ENCODE measurements around the gene NTS.

NTS gene, protein sequence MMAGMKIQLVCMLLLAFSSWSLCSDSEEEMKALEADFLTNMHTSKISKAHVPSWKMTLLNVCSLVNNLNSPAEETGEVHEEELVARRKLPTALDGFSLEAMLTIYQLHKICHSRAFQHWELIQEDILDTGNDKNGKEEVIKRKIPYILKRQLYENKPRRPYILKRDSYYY

DNA sequence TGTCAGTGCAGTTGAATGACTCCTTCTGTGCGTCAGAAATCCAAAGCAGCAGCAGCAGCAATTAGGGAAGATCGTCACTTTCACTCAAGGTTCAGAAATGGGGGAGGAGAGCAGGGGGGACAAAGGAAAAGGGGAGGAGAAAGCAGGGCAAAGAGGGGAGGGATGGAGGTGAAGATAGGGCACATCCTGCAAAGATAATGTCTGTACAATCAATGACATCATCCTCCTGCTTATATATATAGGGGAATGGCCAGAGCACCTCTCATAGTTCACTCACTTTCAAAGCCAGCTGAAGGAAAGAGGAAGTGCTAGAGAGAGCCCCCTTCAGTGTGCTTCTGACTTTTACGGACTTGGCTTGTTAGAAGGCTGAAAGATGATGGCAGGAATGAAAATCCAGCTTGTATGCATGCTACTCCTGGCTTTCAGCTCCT is at the start of gene NTS:
Gene NTS, plus strand, starts transcription at position 265 of the 431 bp plus-strand sequence. Its CDS starts 109 bp downstream, at position 374.
- DNase-seq (ENCODE audit: low read depth in 2 of 2), result no peak

DNA sequence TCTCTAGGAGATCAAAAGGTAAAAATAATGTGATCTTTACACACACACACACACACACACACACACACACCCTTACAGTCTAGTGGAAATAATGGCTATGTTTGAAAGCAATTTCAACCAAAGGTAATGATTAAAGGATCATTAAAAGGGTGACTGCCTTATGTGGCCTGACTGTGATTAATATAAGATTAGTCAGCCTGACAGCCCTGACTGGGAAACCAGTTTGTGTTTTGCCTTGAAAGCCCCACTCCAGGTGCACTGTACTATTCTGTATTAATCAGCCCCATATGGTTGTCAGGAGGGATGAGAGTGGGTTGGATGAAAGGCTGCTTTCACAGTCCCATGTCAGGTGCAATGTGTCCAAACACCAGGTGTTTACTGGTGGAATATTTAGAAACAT is 48.3 kb upstream of the NTS start:
- DNase-seq (ENCODE audit: low read depth in 2 of 2), result no peak

DNA sequence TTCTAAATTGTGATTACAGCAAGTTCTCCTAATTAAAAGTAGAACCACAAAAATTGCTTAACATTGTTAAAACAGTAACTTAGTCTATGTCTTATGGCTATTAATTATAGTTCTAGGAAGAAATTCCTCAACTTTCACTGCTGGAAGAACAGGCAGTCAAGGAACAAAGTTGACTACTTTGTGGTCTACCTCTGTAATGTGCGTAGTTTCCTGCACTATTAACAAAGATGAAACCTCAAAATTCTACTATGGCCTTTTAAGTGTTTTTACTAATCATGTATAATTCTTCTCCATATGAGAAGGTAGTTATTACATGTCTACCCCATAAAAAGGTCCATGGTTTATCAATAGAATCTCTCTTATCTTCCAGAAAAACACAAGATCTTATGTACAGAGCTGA is 45.5 kb upstream of the NTS start:
- no peak for DNase-seq (ENCODE audit: low read depth in 2 of 2)

DNA sequence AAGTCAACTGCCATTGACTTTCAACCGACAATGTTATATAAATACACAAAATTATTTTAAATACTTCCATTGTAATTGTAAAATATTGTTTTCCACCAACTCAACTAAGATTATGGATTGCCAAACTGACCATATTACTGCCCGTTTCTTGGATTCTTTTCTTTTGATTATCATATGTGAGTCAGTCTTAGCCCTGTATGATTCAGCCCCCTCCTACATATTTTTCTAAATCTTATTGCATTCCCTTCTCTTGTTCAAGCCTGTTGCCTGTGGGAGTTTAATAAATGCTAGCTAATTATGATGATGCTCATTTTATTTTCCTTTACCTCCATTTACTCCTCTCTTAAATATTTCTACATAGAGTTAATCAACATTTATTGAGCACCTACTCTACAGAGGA is 44.7 kb upstream of the NTS start:
- DNase-seq (ENCODE audit: low read depth in 2 of 2), result no peak

DNA sequence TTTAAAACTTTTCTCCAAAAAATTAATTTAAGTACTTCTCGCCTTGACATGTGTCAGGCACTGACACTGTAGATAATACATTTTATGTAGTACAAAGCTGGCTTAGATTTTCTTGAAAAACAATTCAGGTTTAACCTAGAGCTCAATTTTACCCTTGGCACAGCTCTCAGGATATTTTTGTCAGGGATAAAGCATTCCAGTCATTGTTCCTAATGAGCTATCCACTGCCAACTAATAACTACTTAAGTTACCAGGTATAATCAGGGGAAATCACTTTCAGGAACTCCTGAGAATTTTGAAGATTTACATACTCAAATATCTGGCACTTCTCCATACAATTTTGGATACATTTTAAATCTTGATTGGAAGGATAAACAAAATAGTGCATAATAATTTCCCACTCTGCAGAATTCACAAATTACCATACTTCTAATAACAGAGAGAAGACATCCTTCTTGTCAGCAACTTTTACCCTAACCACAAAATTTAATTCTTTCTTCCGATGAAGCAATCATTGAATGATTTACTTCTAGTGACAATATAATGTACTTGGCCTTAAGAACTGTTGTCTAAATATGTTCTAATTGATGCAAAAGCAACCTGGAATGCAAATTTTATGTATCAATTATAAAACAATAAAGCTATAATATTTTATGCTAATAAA is 42.6 kb upstream of the NTS start:
- DNase-seq (ENCODE audit: low read depth in 2 of 2), result no peak

DNA sequence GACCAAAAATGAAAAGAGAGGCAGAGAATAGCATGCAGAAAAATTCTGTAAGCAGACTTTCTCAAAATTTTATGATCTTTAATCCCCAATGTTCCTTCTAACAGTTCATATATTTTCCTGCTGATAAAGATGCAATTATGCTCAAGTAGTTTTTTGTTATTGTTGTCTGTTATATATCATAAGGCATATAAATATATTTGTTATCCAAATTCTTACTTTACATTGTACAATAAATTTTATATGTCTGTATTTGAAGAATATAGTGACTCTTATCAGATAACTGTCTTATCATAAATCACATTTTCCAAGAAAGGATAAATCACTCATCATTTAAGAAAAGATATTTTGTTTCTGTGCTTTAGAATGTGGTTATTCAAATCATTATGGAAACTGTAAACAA is 40.5 kb upstream of the NTS start:
- DNase-seq (ENCODE audit: low read depth in 2 of 2), result no peak

DNA sequence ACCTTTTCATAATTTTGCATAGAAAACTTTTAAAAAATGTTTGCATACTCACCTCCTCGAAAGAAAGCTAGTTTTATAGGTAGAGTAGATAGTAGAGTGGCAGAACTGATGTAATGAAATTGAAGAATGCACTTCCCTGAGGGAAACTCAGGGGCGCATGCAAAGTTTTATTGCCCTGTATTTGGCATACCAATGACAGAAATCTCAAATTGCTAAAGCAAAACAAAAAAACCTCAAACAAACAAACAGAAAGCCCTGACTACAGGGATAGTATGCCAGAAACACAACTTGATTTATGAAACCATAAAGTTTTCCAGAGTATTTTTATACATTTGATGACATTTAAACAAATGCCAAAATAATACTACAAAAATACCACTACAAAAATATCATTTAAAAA is 39.7 kb upstream of the NTS start:
- DNase-seq (ENCODE audit: low read depth in 2 of 2), result no peak

DNA sequence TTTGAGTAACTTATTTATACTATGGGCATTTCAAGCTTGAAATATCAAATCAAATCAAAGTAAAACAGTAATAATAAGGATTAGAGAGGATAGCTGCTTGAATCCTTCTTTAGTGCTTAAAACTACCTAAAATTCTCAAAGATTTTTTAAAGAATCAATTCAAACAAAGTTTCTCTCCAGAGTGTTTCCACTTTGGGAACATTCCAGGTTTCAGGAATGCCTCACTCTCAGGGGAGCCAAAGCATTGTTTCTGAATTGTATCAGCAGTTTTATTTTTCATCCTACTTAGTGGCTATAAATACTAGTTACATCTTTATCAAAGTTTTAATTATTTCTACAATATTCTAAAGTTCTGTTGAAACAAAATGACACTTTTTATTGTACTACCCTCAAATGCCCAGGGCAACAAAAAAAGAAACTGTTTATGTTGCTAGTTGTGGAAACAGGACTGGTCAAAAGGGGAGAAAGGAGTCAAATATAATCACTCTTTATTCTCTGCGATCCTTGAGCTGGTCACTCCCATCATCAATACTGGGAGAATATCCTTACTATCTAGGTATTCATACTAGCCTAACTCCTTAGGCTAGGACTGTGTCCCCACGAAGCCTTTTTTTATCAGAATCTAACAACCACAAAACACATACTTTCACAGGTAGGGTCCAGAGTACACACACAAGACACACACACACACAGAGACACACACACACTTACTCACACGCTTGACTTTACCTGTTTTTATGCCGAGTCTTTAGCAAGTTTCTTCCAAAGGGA is 38.5 kb upstream of the NTS start:
- peak in 1 of 2 experiments; percentile 38 for DNase-seq (ENCODE audit: low read depth in 2 of 2)

DNA sequence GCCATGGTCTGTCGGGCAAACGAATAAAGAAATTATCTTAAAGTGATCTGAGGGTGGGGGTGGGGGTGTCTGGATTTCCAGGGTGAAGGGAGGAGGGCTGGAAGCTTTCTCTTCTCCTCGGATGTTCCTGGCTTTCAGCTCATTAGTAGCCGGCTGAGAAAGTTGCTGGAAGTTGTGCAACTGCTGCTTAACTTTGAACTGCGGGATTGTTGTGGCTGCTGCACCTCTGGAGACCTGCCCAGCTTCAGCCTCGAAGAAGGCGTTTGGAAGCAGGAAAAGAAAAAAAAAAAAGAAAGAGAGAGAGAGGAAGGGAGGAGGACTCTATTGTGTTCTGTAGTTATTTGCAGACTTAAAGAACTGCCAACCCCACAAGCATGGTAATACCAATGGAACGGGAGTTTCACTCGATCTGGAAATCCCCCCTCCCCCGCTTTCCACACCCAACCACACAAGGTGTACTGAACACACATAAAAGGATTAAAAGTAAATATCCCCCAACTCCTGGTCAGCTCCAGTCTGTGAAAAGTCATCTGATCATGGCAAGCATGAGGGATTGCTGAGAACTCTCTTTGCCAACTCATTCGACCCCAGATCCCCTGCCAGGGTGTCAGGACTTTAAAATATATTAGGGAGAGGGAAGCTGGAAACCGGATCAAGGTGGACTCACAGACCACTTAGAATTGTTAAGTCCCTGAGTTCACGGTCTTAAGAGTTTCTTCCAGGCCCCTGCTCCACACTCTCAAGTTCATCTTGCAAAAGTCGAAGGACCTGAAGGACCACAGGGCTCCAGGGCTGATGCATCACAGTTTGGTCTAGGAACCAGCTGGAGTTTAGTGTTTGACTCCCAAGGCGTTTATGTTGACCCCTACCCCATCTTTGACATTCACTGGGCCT is 37.7 kb upstream of the NTS start, which contains the start of gene RASSF9:
Gene RASSF9, minus strand, starts transcription at position 213 of the 894 bp plus-strand sequence. Its CDS starts 208 bp downstream, at position 5.
- peak; percentile 79 to 83 for DNase-seq (ENCODE audit: low read depth in 2 of 2)

DNA sequence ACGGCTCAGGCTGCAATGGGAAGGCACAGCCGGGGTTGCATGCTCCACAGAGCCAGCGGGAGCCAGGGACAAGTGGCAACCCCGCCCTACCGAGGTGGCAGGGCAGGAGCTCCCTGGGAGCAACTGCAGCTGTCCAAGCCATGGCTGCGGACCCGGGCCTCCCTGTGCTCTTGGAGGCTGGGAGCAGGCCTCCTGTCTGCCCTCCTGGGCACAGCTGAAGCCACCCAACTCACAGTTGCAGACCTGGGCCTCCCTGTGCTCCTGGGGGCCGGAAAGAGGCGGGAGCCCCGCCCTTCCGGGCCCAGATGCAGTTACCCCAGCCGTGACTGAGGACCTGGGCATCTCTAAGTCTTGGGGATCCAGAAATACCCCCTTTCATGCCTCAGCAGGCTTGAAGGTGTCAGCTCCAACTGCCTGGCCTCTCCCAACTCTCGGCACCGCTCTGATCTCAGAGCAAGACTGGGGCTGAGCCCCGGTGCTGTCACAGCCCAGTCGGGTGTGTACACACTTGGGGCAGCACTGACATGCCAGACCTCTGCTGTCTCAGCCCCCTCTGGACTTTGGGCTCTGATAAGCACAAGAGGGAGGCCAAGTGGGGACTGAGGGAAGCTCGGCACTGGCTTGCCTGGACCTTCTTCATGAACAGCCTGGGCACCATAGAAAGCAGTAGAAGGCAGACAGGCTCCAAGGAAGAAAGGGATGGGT is 30.3 kb upstream of the NTS start:
- no peak for DNase-seq (ENCODE audit: low read depth in 2 of 2)

DNA sequence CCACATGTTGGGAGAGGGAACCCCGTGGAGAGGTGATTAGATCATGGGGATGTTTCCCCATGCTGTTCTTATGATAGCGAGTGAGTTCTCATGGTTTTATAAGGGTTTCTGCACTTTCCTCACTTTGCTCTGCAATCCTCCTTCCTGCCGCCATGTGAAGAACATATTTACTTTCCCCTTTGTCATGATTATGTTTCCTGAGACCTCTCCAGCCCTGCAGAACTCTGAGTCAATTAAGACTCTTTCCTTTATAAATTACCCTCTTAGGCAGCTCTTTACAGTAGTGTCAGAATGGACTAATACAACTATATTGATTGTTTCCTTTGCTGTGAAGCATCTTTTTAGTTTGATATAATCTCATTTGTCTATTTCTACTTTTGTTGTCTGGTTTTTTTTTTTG is 24.8 kb upstream of the NTS start:
- no peak for DNase-seq (ENCODE audit: low read depth in 2 of 2)

DNA sequence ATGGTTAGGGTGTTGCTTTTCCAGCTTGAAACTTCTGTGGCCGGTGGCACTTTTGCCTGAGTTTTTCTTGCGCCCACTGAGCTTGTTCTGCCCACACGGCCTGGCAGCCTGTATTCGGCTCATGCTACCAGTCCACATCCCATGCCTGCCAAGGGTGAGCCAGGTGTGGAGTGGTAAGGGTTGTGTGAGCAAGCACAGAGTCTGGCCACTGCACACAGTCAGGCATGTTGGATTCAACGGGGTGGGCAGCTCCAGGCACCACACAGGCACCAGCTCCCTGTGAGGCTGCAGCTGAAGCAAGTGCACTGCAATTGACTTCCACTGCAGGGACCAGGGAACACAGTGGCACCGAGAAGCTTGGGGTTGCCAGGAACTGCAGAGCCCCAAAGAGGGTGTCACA is 18.8 kb upstream of the NTS start:
- DNase-seq (ENCODE audit: low read depth in 2 of 2), result no peak

DNA sequence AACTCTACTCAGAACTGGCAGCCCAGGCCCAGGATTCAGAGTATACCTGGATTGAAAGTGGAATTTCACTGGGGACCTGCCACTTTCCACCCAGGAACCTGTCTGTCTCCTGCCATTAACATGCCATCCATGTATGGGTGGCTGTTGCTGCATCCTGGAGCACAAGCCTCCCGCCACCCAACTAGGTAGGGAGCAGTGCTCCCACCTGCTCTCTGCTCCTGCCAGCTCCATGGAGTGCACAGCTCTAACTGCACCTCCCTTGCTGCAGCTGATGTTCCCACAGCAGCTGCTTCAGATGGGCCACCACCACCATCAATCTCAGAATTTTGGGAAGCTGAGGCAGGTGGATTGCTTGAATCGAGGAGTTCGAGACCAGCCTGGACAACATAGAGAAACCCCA is 17.1 kb upstream of the NTS start:
- DNase-seq (ENCODE audit: low read depth in 2 of 2), result no peak

DNA sequence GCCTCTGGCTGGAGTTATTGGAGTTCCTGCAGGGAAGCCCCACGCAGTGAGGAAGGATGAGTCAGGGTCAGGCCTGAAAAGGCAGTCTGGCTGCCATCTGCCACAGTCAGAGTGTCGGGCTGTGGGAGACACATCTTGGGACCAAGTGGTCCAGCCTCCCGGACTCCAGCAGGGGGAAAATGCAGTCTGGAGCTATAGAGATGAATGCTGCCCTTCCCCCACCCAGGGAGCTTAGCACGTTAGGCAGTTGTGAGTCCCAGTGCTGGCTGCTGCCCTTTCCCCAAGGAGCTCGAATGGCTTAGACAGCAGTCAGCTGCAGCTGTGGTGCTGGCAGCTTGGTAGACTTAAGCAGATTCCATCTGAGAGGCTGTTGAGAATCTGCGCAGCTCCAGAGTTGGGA is 8.2 kb upstream of the NTS start:
- peak in 1 of 2 experiments; percentile 9 for DNase-seq (ENCODE audit: low read depth in 2 of 2)

DNA sequence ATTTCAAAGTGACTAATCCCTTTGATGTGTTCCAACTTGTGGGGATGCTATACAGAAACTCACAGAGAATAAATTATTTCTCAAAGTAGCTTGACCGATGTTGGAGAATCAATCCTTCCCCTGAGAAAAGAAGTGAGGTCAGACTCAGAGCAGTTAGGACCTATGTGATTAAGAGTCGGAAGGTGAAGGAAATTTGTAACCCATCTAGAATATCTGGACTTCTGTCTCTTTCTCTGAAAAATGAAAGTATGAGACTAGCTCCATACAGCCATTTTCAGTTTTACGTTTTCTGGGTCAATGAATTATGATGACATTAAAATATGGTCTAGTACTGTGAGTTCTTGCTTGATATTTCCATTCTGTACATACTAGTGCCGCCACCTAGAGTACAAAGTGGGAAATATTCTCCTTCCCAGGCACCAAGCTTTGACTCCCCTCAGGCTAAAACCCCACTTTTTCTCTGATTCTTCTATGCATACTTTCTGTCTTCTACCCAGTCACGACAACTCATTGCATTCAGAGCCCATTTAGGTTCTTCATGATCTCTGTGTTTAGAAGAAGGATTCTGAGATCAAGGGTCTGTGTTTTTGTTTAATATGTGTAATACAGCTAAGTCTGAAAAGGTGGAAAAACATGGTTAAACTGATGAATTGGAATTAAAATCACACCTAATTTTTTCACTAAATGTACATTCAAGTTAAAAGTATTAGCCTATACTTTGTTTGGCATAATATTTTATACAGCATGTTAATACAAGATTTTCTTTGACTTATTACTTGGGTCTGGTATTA is 6.9 kb upstream of the NTS start:
- DNase-seq (ENCODE audit: low read depth in 2 of 2), result peak; percentile 21 to 43

DNA sequence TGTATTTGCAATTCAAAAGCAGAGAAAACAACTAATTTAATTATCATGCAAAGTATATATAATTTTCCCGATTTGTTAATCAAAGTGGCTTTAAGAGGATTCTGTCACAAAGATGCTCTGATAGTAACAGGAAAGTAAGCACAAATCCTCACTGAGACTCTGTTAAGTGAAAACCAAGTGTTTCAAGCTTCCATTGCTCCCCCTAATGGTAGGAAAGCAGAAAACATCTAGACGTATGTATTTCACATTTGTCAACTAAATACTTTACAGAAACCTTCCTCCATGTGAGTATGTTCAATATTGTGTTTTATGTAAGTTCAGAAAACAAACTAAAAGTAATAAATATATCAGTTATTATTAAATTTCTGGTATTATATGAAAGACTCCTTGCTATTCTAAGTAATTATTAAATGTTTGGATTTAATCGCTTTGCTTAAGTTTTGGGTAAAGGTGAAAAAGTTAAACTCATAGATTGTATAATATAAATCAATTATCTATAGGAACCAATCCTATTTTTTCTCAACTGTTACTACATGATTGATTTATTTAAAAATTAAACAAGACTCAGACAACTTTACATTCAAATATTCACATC is 1.5 kb upstream of the NTS start:
- DNase-seq (ENCODE audit: low read depth in 2 of 2), result peak in 1 of 2 experiments; percentile 23

DNA sequence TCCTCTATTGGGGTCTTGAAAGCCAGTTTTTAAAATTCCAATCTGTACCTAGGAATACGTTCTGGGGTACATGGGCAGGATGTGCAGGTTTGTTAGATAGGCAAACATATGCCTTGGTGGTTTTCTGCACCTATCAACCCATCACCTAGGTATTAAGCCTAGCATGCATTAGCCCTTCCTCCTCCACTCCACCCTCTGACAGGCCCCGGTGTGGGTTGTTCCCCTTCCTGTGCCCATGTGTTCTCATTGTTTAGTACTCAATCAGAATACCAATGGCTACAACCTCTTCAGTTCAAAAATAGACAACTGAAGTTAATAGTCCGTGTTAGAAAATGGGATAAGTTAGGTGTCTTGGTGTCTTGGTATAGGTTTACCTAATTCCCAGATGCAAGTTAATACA is 3.4 kb downstream of the NTS start:
- no peak for DNase-seq (ENCODE audit: low read depth in 2 of 2)

DNA sequence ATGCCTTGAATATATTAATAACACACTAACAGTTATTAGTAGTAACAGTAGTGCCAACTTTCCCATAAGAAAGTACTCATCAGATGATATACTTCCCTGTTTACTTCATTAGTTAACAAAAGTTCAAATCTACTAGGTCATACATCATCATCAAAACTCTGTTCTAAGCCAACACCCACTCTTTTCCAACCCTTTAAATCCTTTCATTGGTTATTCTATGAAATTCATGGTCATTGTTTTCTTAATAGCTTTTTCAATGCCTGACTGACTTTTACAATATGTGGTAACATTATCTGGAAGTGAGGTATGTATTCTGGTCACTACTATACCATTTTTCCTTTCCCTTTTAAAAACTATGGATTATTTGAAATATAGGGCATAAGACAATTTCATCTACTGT is 9.7 kb downstream of the NTS start:
- no peak for DNase-seq (ENCODE audit: low read depth in 2 of 2)

DNA sequence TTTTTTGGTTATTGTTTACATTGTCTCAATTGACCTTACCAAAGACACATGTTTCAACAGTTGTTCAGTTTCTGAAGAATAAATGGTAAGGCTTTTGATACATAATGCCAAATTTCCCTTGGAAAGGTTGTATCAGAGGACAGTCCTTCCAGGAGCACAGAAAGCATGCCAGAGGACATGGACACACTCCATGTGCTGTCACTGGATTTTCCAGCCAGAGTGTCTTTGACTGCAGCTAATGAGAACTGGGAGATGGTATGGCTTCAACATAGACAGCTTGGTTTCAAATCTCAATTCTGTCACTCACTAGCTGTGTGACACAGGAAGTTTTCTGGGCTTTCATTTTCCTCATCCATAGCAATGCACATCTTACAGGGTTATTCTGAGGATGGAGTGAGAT is 20.6 kb downstream of the NTS start:
- DNase-seq (ENCODE audit: low read depth in 2 of 2), result no peak

DNA sequence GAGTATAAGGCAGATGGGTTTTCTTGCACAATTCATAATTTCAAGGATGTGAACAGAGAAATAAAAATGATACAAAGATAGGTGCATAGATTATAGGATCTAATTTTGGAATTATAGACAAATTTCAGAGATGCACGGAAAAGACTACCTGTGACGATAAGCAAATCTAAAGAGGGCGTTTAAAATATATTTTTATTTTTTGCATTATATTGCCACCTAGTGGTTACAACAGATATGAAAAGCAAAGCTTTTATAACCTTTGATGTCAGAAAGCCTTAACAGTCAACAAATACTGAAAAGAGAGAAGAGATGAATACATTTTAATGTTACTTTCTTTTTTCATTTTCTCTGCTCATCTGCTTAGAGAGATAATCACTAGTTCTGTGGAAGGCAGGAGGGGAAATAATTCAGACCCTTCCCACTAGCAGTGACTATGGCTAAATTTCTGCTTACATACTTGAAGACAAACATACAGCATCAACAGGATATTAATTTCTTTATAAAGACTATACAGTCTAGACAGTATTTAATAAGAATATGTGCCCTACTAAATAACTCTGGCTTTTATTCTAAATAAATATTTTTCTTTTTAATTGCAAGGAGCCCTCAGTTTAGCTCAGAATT is 46.3 kb downstream of the NTS start:
- no peak for DNase-seq (ENCODE audit: low read depth in 2 of 2)
